A549 (cell line): Measurements from ENCODE around the gene BTAF1. TPM values are rescaled to one million over a fixed set of nuclear protein-coding genes. Genes with fewer than 3 reads are reported as not detected.

Experiments used
- ATAC-seq, 2 experiments: fragments of 200-7000 bp in 1 of 2; fragments of >200 bp in 1 of 2; cut with Nextera tagmentation in 1 of 2; cut with Tn5 transposase in 1 of 2; 3 replicates each; pipeline versions ENCODE4 v1.8.0 to v1.9.1; 2018 to 2020; ENCODE audit warnings: mild to moderate bottlenecking in 1 of 2, moderate library complexity in 1 of 2
- CTCF ChIA-PET: fragments of 300-600 bp; sonication (Branson Sonifier 250); formaldehyde crosslinking; extraction: SDS; loops from one replicate; lab custom pipeline; 2021; ENCODE audit warnings: antibody characterized with exemption, inconsistent platforms; lab: Yijun Ruan, JAX
- POLR2A ChIA-PET: fragments of 350-600 bp; formaldehyde crosslinking; extraction: SDS; loops from one replicate; lab custom pipeline; 2021; ENCODE audit warnings: antibody characterized with exemption, inconsistent platforms; lab: Yijun Ruan, JAX
- DNase-seq, 2 experiments: peaks; one replicate each; pipeline versions ENCODE4 v3.0.0 to v3.0.0-alpha.2; 2011 to 2016; ENCODE audit warnings: low read depth in 1 of 2, low spot score in 1 of 2
- FAIRE-seq: peaks from 2 replicates; lab custom pipeline; 2011; peaks lifted over from hg19 to GRCh38; lab: Jason Lieb, UNC
- H3K27ac ChIP-seq, 2 experiments: fragments of >200 bp; sonication (Bioruptor Twin); formaldehyde crosslinking; 3 replicates each; pipeline ENCODE4 v1.5.1; 2016 to 2017
- H3K4me1 ChIP-seq: fragments of >200 bp; sonication (Bioruptor Twin); formaldehyde crosslinking; 3 replicates; pipeline ENCODE4 v1.6.1; 2016
- H3K4me2 ChIP-seq: fragments of >200 bp; sonication (Bioruptor Twin); formaldehyde crosslinking; 3 replicates; pipeline ENCODE4 v1.6.1; 2016
- H3K4me3 ChIP-seq: fragments of >200 bp; sonication (Bioruptor Twin); formaldehyde crosslinking; 3 replicates; pipeline ENCODE4 v1.5.1; 2016
- H3K9me3 ChIP-seq: fragments of >200 bp; sonication (Bioruptor Twin); formaldehyde crosslinking; 3 replicates; pipeline ENCODE4 v1.6.1; 2016
- CBX2 ChIP-seq: fragments of 200-600 bp; sonication (generic); IDR thresholded peaks from 2 replicates; pipeline ENCODE4 v1.6.1; 2016; ENCODE audit warnings: low read depth, mild to moderate bottlenecking, borderline replicate concordance
- CHD2 ChIP-seq: fragments of 150-350 bp; IDR thresholded peaks from 2 replicates; pipeline ENCODE4 v1.6.1; 2014; ENCODE audit warnings: low read length; ENCODE audit not compliant: partially characterized antibody
- CTCF ChIP-seq: fragments of >200 bp; sonication (Bioruptor Twin); formaldehyde crosslinking; IDR thresholded peaks from 3 replicates; pipeline ENCODE4 v1.5.1; 2016
- EHMT2 ChIP-seq: fragments of 200-600 bp; sonication (generic); IDR thresholded peaks from 2 replicates; pipeline ENCODE4 v1.6.1; 2016; ENCODE audit warnings: antibody characterized with exemption, low read depth, mild to moderate bottlenecking, moderate library complexity
- ELK1 ChIP-seq: fragments of 150-350 bp; IDR thresholded peaks from 2 replicates; pipeline ENCODE4 v1.6.1; 2014; ENCODE audit warnings: low read depth, mild to moderate bottlenecking, low read length
- ESRRA ChIP-seq: fragments of 150-350 bp; IDR thresholded peaks from 2 replicates; pipeline ENCODE4 v1.6.1; 2014; ENCODE audit warnings: mild to moderate bottlenecking, low read length, borderline replicate concordance
- FOSB ChIP-seq: fragments of 250-450 bp; sonication (Bioruptor Pico); IDR thresholded peaks from 2 replicates; pipeline ENCODE4 v1.5.0; 2020; ENCODE audit warnings: mild to moderate bottlenecking, moderate library complexity
- GATA3 ChIP-seq: IDR thresholded peaks from 2 replicates; pipeline ENCODE4 v1.6.1; 2012; ENCODE audit warnings: borderline replicate concordance
- HDAC2 ChIP-seq: fragments of 200-600 bp; sonication (generic); IDR thresholded peaks from 2 replicates; pipeline ENCODE4 v1.6.1; 2016
- HES2 ChIP-seq: fragments of >200 bp; sonication (Bioruptor Twin); formaldehyde crosslinking; IDR thresholded peaks from 2 replicates; pipeline ENCODE4 v1.6.1; 2016
- HEYL ChIP-seq: fragments of 250-450 bp; sonication (Bioruptor Pico); IDR thresholded peaks from 2 replicates; pipeline ENCODE4 v1.8.0; 2021; ENCODE audit warnings: mild to moderate bottlenecking, moderate library complexity
- HMGXB4 ChIP-seq: fragments of 250-450 bp; sonication (Bioruptor Pico); IDR thresholded peaks from 2 replicates; pipeline ENCODE4 v1.5.0; 2021; ENCODE audit warnings: mild to moderate bottlenecking, moderate library complexity, borderline replicate concordance
- HOXB13 ChIP-seq: fragments of 250-450 bp; sonication (Bioruptor Pico); IDR thresholded peaks from 2 replicates; pipeline ENCODE4 v1.5.0; 2020; ENCODE audit warnings: low read depth, mild to moderate bottlenecking, moderate library complexity
- MAZ ChIP-seq: fragments of 150-350 bp; IDR thresholded peaks from 2 replicates; pipeline ENCODE4 v1.6.1; 2014; ENCODE audit warnings: antibody characterized with exemption, low read depth, low read length, borderline replicate concordance
- NPAS2 ChIP-seq: fragments of 250-450 bp; sonication (Bioruptor Pico); IDR thresholded peaks from 2 replicates; pipeline ENCODE4 v1.8.0; 2022; ENCODE audit warnings: mild to moderate bottlenecking, moderate library complexity, borderline replicate concordance
- PBX3 ChIP-seq: IDR thresholded peaks from 2 replicates; pipeline ENCODE4 v1.6.1; 2012
- PHF8 ChIP-seq: fragments of 200-600 bp; sonication (generic); IDR thresholded peaks from 2 replicates; pipeline ENCODE4 v1.6.1; 2016; ENCODE audit warnings: low read depth, mild to moderate bottlenecking, antibody characterized with exemption, moderate library complexity, borderline replicate concordance
- POLR2AphosphoS2 ChIP-seq: conservative IDR thresholded peaks from 2 replicates; pipeline ENCODE4 v1.6.1; 2012; ENCODE audit warnings: low read length, improper control_type of control experiment, inconsistent platforms
- RNF2 ChIP-seq: fragments of 200-600 bp; sonication (generic); IDR thresholded peaks from 2 replicates; pipeline ENCODE4 v1.6.1; 2016; ENCODE audit warnings: low read depth, mild to moderate bottlenecking, antibody characterized with exemption, moderate library complexity, borderline replicate concordance
- ZC3H11A ChIP-seq: fragments of 450-650 bp; IDR thresholded peaks from 2 replicates; pipeline ENCODE4 v1.6.1; 2014; ENCODE audit warnings: antibody characterized with exemption, mild to moderate bottlenecking
- whole genome bisulfite sequencing: methylation state at CpG from one replicate; pipeline ENCODE4 v1.1.6; 2017; ENCODE audit errors: missing lambda C conversion rate; 5-methylcytosine and 5-hydroxymethylcytosine counted together
- polyA plus RNA-seq, 4 experiments: library from polyadenylated mRNA; depleted of rRNA in 3 of 4; stranded (reverse); fragments of >200 nt; fragmentation: RNase III in 1 of 4; extraction: RNeasy Plus Mini Kit Qiagen cat#74134 plus additional on column Dnase treatment in 1 of 4; gene quantifications; 2 replicates in 3 of 4; 3 replicates in 1 of 4; pipeline ENCODE4 v1.2.3, GENCODE V29; 2011 to 2017

The BTAF1 gene
- polyA plus RNA-seq, 2 of the 4 experiments (the other 2 are of a cell fraction), result 16.7 to 54.7 TPM

DNA sequence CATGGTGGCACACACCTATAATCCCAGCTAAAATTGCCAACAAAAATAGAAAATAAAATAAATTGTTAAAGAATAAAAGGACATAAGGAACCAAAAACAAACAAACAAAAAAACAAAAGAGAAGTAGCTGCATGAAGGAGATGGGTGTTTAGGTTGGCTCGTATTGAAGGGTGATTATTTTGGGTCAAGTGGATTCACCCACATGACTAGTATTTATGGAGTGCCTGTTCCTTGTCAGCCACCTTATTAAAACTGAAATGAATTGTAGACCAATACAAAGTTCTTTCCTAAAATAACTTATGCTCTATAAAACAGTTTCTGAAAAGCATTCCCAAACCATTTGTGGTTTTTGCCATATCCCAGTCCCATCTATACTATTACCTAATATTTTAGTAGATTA lies 138.7 kb downstream of the BTAF1 start:
- no peak for FAIRE-seq
- ChIA-PET POLR2A (no interaction called here), CTCF (no interaction called here)
- no peaks in the 10 kb centered on the region for H3K4me1 ChIP-seq
- H3K4me3 ChIP-seq, result no peak overlapping the region
- WGBS, result 90% methylated on average over 1 of the region's 1 CpG
- TF ChIP-seq HEYL (CRISPR knock-in tag), result no peak
- no peak for TF ChIP-seq CTCF
- TF ChIP-seq CHD2, result no peak
- TF ChIP-seq HOXB13 (CRISPR knock-in tag), result no peak
- TF ChIP-seq ELK1, result no peak
- TF ChIP-seq PBX3, result no peak
- no peak for TF ChIP-seq NPAS2 (CRISPR knock-in tag)
- no peak for TF ChIP-seq MAZ
- no peak for TF ChIP-seq CBX2
- no peak for TF ChIP-seq GATA3
- TF ChIP-seq POLR2AphosphoS2, result no peak
- TF ChIP-seq RNF2, result no peak
- no peak for ATAC-seq
- H3K9me3 ChIP-seq, result no peaks in the 10 kb centered on the region
- DNase-seq, result no peak
- H3K27ac ChIP-seq, result no peak overlapping the region
- H3K4me2 ChIP-seq, result no peak overlapping the region

DNA sequence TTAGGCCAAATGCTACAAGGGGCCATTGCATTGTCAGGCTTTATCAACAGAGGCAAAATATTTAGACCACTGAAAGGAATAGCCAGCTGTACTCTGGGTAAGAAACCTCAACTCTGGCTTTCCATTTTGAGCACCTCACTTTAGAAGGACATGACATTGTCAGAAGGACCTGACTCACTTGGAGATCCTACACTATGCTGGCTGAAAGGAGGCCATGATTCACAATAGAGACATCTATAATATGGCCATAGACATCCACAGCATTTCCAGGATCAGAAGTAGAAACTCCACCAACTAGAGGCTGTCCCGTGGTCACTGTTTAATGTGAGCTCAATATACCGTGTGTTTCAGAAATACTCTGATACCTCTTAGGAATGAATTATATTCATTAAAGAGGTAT lies 140.9 kb downstream of the BTAF1 start:
- FAIRE-seq, result no peak
- Histone ChIP-seq H3K4me1 (no peaks in the 10 kb centered on the region), H3K4me2 (no peak overlapping the region)

More for the DNA sequence above, 140.9 kb downstream of the BTAF1 start:
- Histone ChIP-seq H3K27ac (no peak overlapping the region), H3K9me3 (no peaks in the 10 kb centered on the region), H3K4me3 (no peak overlapping the region)
- ATAC-seq (no peak), DNase-seq (no peak)
- CTCF ChIA-PET, result interaction anchor here (1.1 to 1.2 kb wide), 2 partner anchors 16 to 370 kb away, joined by 5 read pairs; no protein-coding TSS in a partner anchor
- WGBS, result 76% methylated on average over 2 of the region's 2 CpGs
- POLR2A ChIA-PET, result no interaction called here
- TF ChIP-seq ESRRA (no peak), GATA3 (no peak), NPAS2 (CRISPR knock-in tag) (no peak), HMGXB4 (CRISPR knock-in tag) (no peak), FOSB (no peak), PHF8 (no peak), HES2 (no peak), ZC3H11A (no peak), HDAC2 (no peak), EHMT2 (no peak), POLR2AphosphoS2 (no peak)
